ENCODE results near the gene VSNL1. TPM values are rescaled to one million over a fixed set of nuclear protein-coding genes. Genes with fewer than 3 reads are reported as not detected.

The VSNL1 gene
- total and polyA plus RNA-seq, 10 of the 15 experiments (the other 5 are each of a cell fraction or from before 2014, with no cell fraction given) = 0.04 to 0.30 (median 0.12) TPM; not detected in 4

DNA sequence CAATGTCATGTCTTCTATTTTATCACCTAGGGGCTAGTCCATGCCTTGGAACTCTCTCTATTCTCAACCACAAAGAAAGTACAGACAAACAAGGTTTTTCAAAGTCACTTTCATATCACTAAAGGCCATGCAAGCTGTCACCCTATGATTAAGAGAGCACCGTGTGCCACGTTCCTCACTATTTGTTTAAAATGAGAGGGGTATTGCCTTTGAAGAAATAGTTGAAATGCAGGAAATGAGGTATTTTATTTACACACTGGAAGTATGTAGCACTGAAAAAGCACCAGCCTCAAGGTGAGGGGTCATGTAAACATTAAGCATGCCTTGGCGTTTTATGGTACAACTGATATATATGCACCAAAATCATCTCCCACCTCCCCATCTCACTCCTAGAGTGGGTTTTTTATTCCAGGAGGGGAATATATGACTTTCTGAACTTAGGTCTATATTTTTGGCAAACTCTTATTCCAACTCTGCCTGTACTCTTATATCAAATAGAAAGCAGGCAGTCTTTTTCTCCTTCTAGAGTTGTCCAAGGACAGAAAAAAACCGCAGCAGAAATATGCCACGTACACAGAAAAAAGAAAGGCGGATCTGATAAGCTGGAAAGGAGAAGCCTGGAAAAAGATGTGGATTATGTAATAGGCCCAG is 53.5 kb downstream of the VSNL1 start:
- TF ChIP-seq, protein P1, sequence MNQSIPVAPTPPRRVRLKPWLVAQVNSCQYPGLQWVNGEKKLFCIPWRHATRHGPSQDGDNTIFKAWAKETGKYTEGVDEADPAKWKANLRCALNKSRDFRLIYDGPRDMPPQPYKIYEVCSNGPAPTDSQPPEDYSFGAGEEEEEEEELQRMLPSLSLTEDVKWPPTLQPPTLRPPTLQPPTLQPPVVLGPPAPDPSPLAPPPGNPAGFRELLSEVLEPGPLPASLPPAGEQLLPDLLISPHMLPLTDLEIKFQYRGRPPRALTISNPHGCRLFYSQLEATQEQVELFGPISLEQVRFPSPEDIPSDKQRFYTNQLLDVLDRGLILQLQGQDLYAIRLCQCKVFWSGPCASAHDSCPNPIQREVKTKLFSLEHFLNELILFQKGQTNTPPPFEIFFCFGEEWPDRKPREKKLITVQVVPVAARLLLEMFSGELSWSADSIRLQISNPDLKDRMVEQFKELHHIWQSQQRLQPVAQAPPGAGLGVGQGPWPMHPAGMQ (IDR thresholded peaks at IDR 0.05; ENCODE audit: borderline replicate concordance) = no peak
- no peak for TF ChIP-seq NFYB (IDR thresholded peaks at IDR 0.05; ENCODE audit: insufficient read depth, low read depth, low read length)
- H4K20me1 ChIP-seq (ENCODE audit: control insufficient read depth, insufficient read depth) = no peaks in the 10 kb centered on the region
- in situ Hi-C loops (cut with MboI) (no loop called here), intact Hi-C loops (cut with micrococcal nuclease; ENCODE audit: unreplicated experiment) (no loop called here)
- no peak overlapping the region for H3K4me3 ChIP-seq
- H3K36me3 ChIP-seq (ENCODE audit: control insufficient read depth in 2 of 2, insufficient read depth in 2 of 2, low read length in 1 of 2) = no peaks in the 10 kb centered on the region
- SMC1A ChIA-PET (ENCODE audit: uncharacterized antibody, unreplicated experiment) = interaction anchor here (1.5 kb wide), 1 partner anchor 14 kb away, joined by 3 read pairs; no protein-coding TSS in a partner anchor
- no peaks in the 10 kb centered on the region; a peak in 1 of 4 replicates for H3K27me3 ChIP-seq (replicated peaks in 1 of 2; ENCODE audit: control insufficient read depth in 2 of 2, insufficient read depth in 2 of 2, low read length in 1 of 2)
- no TSS peak for BruUV-seq (replicated peaks)
- DNase-seq (ENCODE audit: low read depth, low spot score) (no peak), FAIRE-seq (no peak), ATAC-seq (no peak)
- H3K4me2 ChIP-seq (ENCODE audit: control insufficient read depth, insufficient read depth) = no peak overlapping the region
- no peak overlapping the region for H3K27ac ChIP-seq (ENCODE audit: control insufficient read depth, insufficient read depth)
- no peak overlapping the region for H2AFZ ChIP-seq (ENCODE audit: control insufficient read depth, low read depth, low read length)
- CTCF ChIA-PET = no interaction called here
- RAD21 ChIA-PET (ENCODE audit: unreplicated experiment) = no interaction called here
- POLR2A ChIA-PET = no interaction called here
- no peaks in the 10 kb centered on the region for H3K4me1 ChIP-seq (ENCODE audit: control insufficient read depth, insufficient read depth, low read length)
- no peak overlapping the region for H3K9ac ChIP-seq (ENCODE audit: control insufficient read depth, insufficient read depth, low read length)
- H3K79me2 ChIP-seq (ENCODE audit: control insufficient read depth, insufficient read depth, low read length) = no peaks in the 10 kb centered on the region
- WGBS (ENCODE audit: insufficient coverage, insufficient replicate concordance, low lambda C conversion rate, missing lambda C conversion rate) = 58% methylated on average over 6 of the region's 6 CpGs
- H3K9me3 ChIP-seq (replicated peaks; ENCODE audit: control insufficient read depth, insufficient read depth, low read length) = no peaks in the 10 kb centered on the region

DNA sequence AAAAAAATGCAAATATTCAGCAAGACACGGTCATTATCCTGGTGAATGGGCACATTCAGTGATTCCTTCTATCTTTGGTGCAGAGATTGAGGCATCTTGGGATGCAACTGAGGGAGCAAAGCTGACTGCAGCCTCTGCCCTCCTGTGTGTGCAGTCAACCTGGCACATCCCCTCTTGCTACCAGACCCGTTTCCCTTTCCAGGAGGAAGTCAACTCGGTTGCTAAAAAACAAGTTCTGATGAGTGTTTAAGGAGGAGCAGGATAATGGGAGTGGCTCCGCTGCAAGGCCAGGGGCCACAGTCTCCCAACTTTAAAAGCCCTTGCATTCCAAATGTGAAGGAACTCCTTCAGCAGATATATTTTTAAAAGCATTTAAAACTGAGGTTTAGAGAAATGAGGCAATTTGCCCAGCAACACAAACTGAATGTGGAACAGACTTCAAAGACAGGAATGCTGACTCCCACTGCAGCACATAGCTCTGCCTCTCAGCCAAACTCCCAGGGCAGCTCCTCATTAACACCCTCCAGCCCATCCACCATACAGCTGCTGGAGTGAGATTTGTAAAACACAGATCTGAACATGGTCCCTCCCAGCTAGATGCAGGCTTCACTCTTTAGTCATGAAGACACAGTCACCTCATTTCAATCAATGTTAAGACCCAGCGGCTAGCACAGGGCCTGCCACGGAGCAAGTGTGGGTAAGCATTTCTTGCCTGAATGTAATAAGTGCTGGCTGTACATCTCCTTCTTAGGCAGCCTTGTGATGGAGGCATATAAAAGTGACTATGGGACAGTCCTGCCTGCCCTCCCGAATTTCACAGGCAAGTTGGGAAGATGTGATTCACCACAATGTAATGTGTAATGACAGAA is 54.3 kb downstream of the VSNL1 start:
- Histone ChIP-seq H3K36me3 (ENCODE audit: control insufficient read depth in 2 of 2, insufficient read depth in 2 of 2, low read length in 1 of 2) (no peaks in the 10 kb centered on the region), H4K20me1 (ENCODE audit: control insufficient read depth, insufficient read depth) (no peaks in the 10 kb centered on the region), H3K9ac (ENCODE audit: control insufficient read depth, insufficient read depth, low read length) (no peak overlapping the region), H3K4me2 (ENCODE audit: control insufficient read depth, insufficient read depth) (no peak overlapping the region), H2AFZ (ENCODE audit: control insufficient read depth, low read depth, low read length) (no peak overlapping the region), H3K4me1 (ENCODE audit: control insufficient read depth, insufficient read depth, low read length) (no peaks in the 10 kb centered on the region), H3K79me2 (ENCODE audit: control insufficient read depth, insufficient read depth, low read length) (no peaks in the 10 kb centered on the region), H3K4me3 (no peak overlapping the region), H3K27me3 (replicated peaks in 1 of 2; ENCODE audit: control insufficient read depth in 2 of 2, insufficient read depth in 2 of 2, low read length in 1 of 2) (no peaks in the 10 kb centered on the region; a peak in 1 of 4 replicates), H3K9me3 (replicated peaks; ENCODE audit: control insufficient read depth, insufficient read depth, low read length) (no peaks in the 10 kb centered on the region), H3K27ac (ENCODE audit: control insufficient read depth, insufficient read depth) (no peak overlapping the region)
- 33% methylated on average over 7 of the region's 7 CpGs for WGBS (ENCODE audit: insufficient coverage, insufficient replicate concordance, low lambda C conversion rate, missing lambda C conversion rate)
- SMC1A ChIA-PET (ENCODE audit: uncharacterized antibody, unreplicated experiment) = no interaction called here
- RAD21 ChIA-PET (ENCODE audit: unreplicated experiment) = no interaction called here
- FAIRE-seq (no peak), DNase-seq (ENCODE audit: low read depth, low spot score) (no peak), ATAC-seq (no peak)
- in situ Hi-C loops (cut with MboI) = no loop called here
- intact Hi-C loops (cut with micrococcal nuclease; ENCODE audit: unreplicated experiment) = no loop called here
- POLR2A ChIA-PET = no interaction called here
- CTCF ChIA-PET = no interaction called here
- BruUV-seq (replicated peaks) = no TSS peak
- TF ChIP-seq EGR1 (IDR thresholded peaks at IDR 0.05; ENCODE audit: borderline replicate concordance in 1 of 2, low read depth in 2 of 2, low read length in 2 of 2) = no peak
- TF ChIP-seq, protein P2, sequence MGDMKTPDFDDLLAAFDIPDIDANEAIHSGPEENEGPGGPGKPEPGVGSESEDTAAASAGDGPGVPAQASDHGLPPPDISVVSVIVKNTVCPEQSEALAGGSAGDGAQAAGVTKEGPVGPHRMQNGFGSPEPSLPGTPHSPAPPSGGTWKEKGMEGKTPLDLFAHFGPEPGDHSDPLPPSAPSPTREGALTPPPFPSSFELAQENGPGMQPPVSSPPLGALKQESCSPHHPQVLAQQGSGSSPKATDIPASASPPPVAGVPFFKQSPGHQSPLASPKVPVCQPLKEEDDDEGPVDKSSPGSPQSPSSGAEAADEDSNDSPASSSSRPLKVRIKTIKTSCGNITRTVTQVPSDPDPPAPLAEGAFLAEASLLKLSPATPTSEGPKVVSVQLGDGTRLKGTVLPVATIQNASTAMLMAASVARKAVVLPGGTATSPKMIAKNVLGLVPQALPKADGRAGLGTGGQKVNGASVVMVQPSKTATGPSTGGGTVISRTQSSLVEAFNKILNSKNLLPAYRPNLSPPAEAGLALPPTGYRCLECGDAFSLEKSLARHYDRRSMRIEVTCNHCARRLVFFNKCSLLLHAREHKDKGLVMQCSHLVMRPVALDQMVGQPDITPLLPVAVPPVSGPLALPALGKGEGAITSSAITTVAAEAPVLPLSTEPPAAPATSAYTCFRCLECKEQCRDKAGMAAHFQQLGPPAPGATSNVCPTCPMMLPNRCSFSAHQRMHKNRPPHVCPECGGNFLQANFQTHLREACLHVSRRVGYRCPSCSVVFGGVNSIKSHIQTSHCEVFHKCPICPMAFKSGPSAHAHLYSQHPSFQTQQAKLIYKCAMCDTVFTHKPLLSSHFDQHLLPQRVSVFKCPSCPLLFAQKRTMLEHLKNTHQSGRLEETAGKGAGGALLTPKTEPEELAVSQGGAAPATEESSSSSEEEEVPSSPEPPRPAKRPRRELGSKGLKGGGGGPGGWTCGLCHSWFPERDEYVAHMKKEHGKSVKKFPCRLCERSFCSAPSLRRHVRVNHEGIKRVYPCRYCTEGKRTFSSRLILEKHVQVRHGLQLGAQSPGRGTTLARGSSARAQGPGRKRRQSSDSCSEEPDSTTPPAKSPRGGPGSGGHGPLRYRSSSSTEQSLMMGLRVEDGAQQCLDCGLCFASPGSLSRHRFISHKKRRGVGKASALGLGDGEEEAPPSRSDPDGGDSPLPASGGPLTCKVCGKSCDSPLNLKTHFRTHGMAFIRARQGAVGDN (IDR thresholded peaks at IDR 0.05) = no peak
- no peak for TF ChIP-seq ESRRA (IDR thresholded peaks at IDR 0.05; ENCODE audit: low read length)
- no peak for TF ChIP-seq GATAD2B (conservative IDR thresholded peaks at IDR 0.05; ENCODE audit: low read depth)
- TF ChIP-seq SUZ12 (IDR thresholded peaks at IDR 0.05; ENCODE audit: unreplicated experiment) = no peak
- no peak for TF ChIP-seq STAT3 (IDR thresholded peaks at IDR 0.05; ENCODE audit: low read depth, low read length)
- no peak for TF ChIP-seq MXI1 (IDR thresholded peaks at IDR 0.05; ENCODE audit: low read depth, low read length)

All from GM12878 (cell line).